CD14-positive monocyte (primary cell): Measurements from ENCODE around the gene PRLR. TPM values are rescaled to one million over a fixed set of nuclear protein-coding genes. Genes with fewer than 3 reads are reported as not detected.

Experiments
- DNase-seq, 3 donors: peaks; one replicate each; pipeline ENCODE4 v3.0.0-alpha.2; 2011 to 2022
- H2AFZ ChIP-seq: 2 replicates; pipeline ENCODE4 v1.6.0; 2012; ENCODE audit warnings: mild to moderate bottlenecking, low read depth, low read length, inconsistent platforms; ENCODE audit not compliant: insufficient read depth, poor library complexity, severe bottlenecking
- H3K27ac ChIP-seq, 2 donors: 1 replicate in 1 of 2; 2 replicates in 1 of 2; pipeline ENCODE4 v1.5.1; 2012 to 2013; ENCODE audit warnings: low read length in 2 of 2, control low read depth in 1 of 2, inconsistent platforms in 1 of 2, low read depth in 1 of 2, mild to moderate bottlenecking in 1 of 2
- H3K27me3 ChIP-seq, 2 donors: one replicate each; pipeline versions ENCODE4 v1.6.0 to v1.6.1; 2011 to 2013; ENCODE audit warnings: low read length in 2 of 2; ENCODE audit not compliant: control insufficient read depth in 2 of 2, insufficient read depth in 2 of 2
- H3K36me3 ChIP-seq, 2 donors: replicated peaks in 1 of 2; 1 replicate in 1 of 2; 2 replicates in 1 of 2; pipeline versions ENCODE4 v1.5.1 to v1.6.1; 2012 to 2013; ENCODE audit warnings: low read length in 2 of 2, control low read depth in 1 of 2, inconsistent platforms in 1 of 2, mild to moderate bottlenecking in 1 of 2; ENCODE audit not compliant: insufficient read depth in 2 of 2, control insufficient read depth in 1 of 2
- H3K4me1 ChIP-seq, 2 donors: 1 replicate in 1 of 2; 2 replicates in 1 of 2; pipeline versions ENCODE4 v1.5.1 to v1.6.1; 2012 to 2013; ENCODE audit warnings: low read length in 2 of 2, control low read depth in 1 of 2, inconsistent platforms in 1 of 2, mild to moderate bottlenecking in 1 of 2, moderate library complexity in 1 of 2; ENCODE audit not compliant: insufficient read depth in 2 of 2, control insufficient read depth in 1 of 2
- H3K4me2 ChIP-seq: replicated peaks from 2 replicates; pipeline ENCODE3; 2012; ENCODE audit warnings: low read length, moderate library complexity, mild to moderate bottlenecking; ENCODE audit not compliant: poor library complexity, severe bottlenecking; ENCODE audit errors: extremely low read depth
- H3K4me3 ChIP-seq, 3 experiments: fragments of 200-600 bp in 1 of 3; sonication (generic) in 1 of 3; replicated peaks in 1 of 3; 1 replicate in 2 of 3; 2 replicates in 1 of 3; pipeline ENCODE4 v1.5.1; 2011 to 2013; ENCODE audit warnings: low read length in 3 of 3, mild to moderate bottlenecking in 3 of 3, control low read depth in 2 of 3, low read depth in 2 of 3, inconsistent platforms in 1 of 3, moderate library complexity in 1 of 3
- H3K79me2 ChIP-seq: 2 replicates; pipeline ENCODE4 v1.6.0; 2012; ENCODE audit warnings: mild to moderate bottlenecking, control low read depth, inconsistent platforms, low read length, moderate library complexity; ENCODE audit not compliant: insufficient read depth
- H3K9ac ChIP-seq: 2 replicates; pipeline ENCODE4 v1.6.0; 2017; ENCODE audit warnings: low read length, mild to moderate bottlenecking; ENCODE audit not compliant: insufficient read depth, poor library complexity, severe bottlenecking
- H3K9me3 ChIP-seq, 2 donors: replicated peaks in 1 of 2; 1 replicate in 1 of 2; 2 replicates in 1 of 2; pipeline versions ENCODE4 v1.5.1 to v1.6.1; 2012 to 2013; ENCODE audit warnings: low read length in 2 of 2, control low read depth in 1 of 2; ENCODE audit not compliant: control insufficient read depth in 1 of 2, insufficient read depth in 1 of 2
- H4K20me1 ChIP-seq: 2 replicates; pipeline ENCODE4 v1.6.0; 2012; ENCODE audit warnings: mild to moderate bottlenecking, low read length, control low read depth, moderate library complexity; ENCODE audit not compliant: insufficient read depth
- H3K27ac Mint-ChIP-seq, 7 donors: one replicate each; pipeline ENCODE4 v1.8.0; 2020; ENCODE audit warnings: mild to moderate bottlenecking in 7 of 7, mixed read lengths in 7 of 7, moderate library complexity in 6 of 7, inconsistent platforms in 2 of 7
- H3K27me3 Mint-ChIP-seq, 3 donors: one replicate each; pipeline ENCODE4 v1.8.0; 2021 to 2022; ENCODE audit warnings: low read depth in 3 of 3, mild to moderate bottlenecking in 3 of 3, mixed read lengths in 3 of 3, moderate library complexity in 3 of 3, inconsistent platforms in 1 of 3
- H3K36me3 Mint-ChIP-seq, 2 donors: one replicate each; pipeline ENCODE4 v1.8.0; 2020; ENCODE audit warnings: mixed read lengths in 2 of 2, inconsistent platforms in 1 of 2, mild to moderate bottlenecking in 1 of 2
- H3K4me1 Mint-ChIP-seq: one replicate; pipeline ENCODE4 v1.8.0; 2020; ENCODE audit warnings: mild to moderate bottlenecking, mixed read lengths
- H3K4me3 Mint-ChIP-seq, 2 donors: one replicate each; pipeline ENCODE4 v1.8.0; 2020; ENCODE audit warnings: mild to moderate bottlenecking in 2 of 2, mixed read lengths in 2 of 2, moderate library complexity in 1 of 2
- H3K9me3 Mint-ChIP-seq, 7 donors: one replicate each; pipeline ENCODE4 v1.8.0; 2020 to 2022; ENCODE audit warnings: mixed read lengths in 7 of 7, mild to moderate bottlenecking in 6 of 7, moderate library complexity in 6 of 7, inconsistent platforms in 2 of 7
- WGBS: methylation state at CpG from one replicate; pipeline ENCODE4 v1.1.5; 2013; ENCODE audit warnings: missing lambda C conversion rate; ENCODE audit not compliant: insufficient coverage; 5-methylcytosine and 5-hydroxymethylcytosine counted together
- intact Hi-C, 2 donors: fragments of 100-400 bp; cut with micrococcal nuclease; formaldehyde crosslinking; loops; one replicate each; pipeline versions ENCODE4 v1.15.0 to v1.15.1; 2023
- polyA plus RNA-seq, 3 donors: library from polyadenylated mRNA; depleted of rRNA in 1 of 3; unstranded in 2 of 3; stranded (reverse) in 1 of 3; fragments of 300-500 nt in 2 of 3; fragments of >200 nt in 1 of 3; fragmentation: Illumina TruSeq in 2 of 3; gene quantifications; 1 replicate in 2 of 3; 2 replicates in 1 of 3; pipeline ENCODE4 v1.2.3, GENCODE V29; 2012 to 2021
- TF ChIP-seq, protein P1 (sequence below): fragments of 200-600 bp; IDR thresholded peaks from one replicate; pipeline ENCODE4 v1.8.0; 2022; ENCODE audit warnings: antibody characterized with exemption, mild to moderate bottlenecking

Gene PRLR
- polyA plus RNA-seq, 3 donors = 0.12 to 1.7 (median 0.88) TPM

DNA sequence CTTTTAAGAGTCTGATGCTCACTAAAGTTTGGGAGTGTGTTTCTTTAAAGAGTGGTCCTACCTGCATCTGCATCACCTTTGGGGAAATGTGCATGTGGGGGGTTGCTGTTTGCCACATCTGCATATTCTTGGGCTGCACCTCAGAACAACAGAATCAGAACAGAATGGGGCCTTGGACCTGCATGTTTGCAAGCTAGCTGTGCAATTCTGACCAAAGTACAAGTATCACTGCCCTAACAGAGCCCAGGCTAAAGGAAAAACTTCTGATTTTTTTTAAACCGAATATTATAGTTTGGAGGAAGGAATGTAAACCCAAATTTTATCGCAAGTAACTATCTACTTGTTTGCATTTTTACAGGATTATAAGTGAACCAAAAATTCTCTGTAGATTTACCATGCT, 34.2 kb upstream of the PRLR start:
- H3K4me2 ChIP-seq = no peak overlapping the region
- no peak overlapping the region for H3K27ac ChIP-seq
- TF ChIP-seq, protein P1, sequence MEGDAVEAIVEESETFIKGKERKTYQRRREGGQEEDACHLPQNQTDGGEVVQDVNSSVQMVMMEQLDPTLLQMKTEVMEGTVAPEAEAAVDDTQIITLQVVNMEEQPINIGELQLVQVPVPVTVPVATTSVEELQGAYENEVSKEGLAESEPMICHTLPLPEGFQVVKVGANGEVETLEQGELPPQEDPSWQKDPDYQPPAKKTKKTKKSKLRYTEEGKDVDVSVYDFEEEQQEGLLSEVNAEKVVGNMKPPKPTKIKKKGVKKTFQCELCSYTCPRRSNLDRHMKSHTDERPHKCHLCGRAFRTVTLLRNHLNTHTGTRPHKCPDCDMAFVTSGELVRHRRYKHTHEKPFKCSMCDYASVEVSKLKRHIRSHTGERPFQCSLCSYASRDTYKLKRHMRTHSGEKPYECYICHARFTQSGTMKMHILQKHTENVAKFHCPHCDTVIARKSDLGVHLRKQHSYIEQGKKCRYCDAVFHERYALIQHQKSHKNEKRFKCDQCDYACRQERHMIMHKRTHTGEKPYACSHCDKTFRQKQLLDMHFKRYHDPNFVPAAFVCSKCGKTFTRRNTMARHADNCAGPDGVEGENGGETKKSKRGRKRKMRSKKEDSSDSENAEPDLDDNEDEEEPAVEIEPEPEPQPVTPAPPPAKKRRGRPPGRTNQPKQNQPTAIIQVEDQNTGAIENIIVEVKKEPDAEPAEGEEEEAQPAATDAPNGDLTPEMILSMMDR = no peak
- Mint-ChIP-seq H3K27ac (no peak overlapping the region), H3K4me1 (peaks cover 9% of the 10 kb centered on the region), H3K27me3 (peaks cover 0 to 2% (median 2%) of the 10 kb centered on the region in 3 donors), H3K4me3 (no peak overlapping the region), H3K36me3 (peaks cover 0 to 2% of the 10 kb centered on the region in 2 donors), H3K9me3 (peaks cover 3 to 19% (median 12%) of the 10 kb centered on the region in 7 donors)
- peaks cover 0 to 4% of the 10 kb centered on the region in 2 donors for H3K9me3 ChIP-seq
- no peaks in the 10 kb centered on the region for H4K20me1 ChIP-seq
- no peak overlapping the region for H3K9ac ChIP-seq
- no peak overlapping the region for H3K4me3 ChIP-seq
- peak overlapping the region; percentile 12 for H2AFZ ChIP-seq
- WGBS = no CpG with 5 or more reads among the region's 2 CpGs
- no peak for DNase-seq
- no peaks in the 10 kb centered on the region for H3K27me3 ChIP-seq
- H3K36me3 ChIP-seq = no peaks in the 10 kb centered on the region
- intact Hi-C loops = no loop called here
- H3K79me2 ChIP-seq = no peaks in the 10 kb centered on the region
- H3K4me1 ChIP-seq = no peaks in the 10 kb centered on the region

DNA sequence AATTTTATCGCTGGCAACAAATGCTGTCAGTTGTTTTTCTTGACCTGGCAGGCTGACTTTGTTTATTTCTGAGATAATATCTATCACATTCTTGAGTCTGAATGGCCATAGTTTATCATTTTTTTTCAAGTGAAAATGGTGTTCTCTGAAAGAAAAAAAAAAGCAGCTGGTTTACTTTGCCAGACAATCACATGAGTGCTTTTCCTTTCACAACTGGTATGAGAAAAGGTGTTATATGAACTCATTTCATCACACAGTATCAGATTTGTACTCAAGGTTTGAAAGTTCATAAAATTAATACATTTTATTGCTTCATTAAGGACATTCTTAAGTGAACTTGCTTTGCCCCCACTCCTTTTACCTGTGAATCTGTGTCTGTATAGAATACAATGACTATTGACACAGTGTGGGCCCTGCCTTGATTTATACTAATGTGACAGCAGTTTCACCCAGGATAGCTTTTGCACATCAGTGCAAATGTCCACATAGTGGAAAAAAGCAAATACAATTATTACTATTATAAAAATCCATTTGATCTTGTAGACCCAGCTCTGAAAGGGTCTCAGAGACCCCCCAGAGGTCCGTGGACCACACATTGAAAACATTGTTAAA, 33.1 kb upstream of the PRLR start:
- intact Hi-C loops = no loop called here
- no peak overlapping the region for H3K27ac Mint-ChIP-seq
- no CpG with 5 or more reads among the region's 2 CpGs for WGBS

More for the DNA sequence above, 33.1 kb upstream of the PRLR start:
- Mint-ChIP-seq H3K4me3 (no peak overlapping the region), H3K9me3 (peaks cover 3 to 21% (median 15%) of the 10 kb centered on the region in 7 donors), H3K4me1 (peaks cover 2% of the 10 kb centered on the region), H3K36me3 (peaks cover 0 to 4% of the 10 kb centered on the region in 2 donors), H3K27me3 (peaks cover 0 to 3% (median 2%) of the 10 kb centered on the region in 3 donors)
- Histone ChIP-seq H3K27me3 (no peaks in the 10 kb centered on the region), H3K4me3 (no peak overlapping the region), H3K36me3 (no peaks in the 10 kb centered on the region), H3K9ac (no peak overlapping the region), H3K4me2 (no peak overlapping the region), H3K9me3 (peaks cover 0 to 4% of the 10 kb centered on the region in 2 donors), H2AFZ (no peak overlapping the region), H3K27ac (no peak overlapping the region), H3K4me1 (no peaks in the 10 kb centered on the region), H3K79me2 (no peaks in the 10 kb centered on the region), H4K20me1 (no peaks in the 10 kb centered on the region)
- TF ChIP-seq, protein P1 = no peak
- no peak for DNase-seq
